Umbilical cord (tissue), 2 donors: Measurements from ENCODE around the gene GFY. TPM values are rescaled to one million over a fixed set of nuclear protein-coding genes. Genes with fewer than 3 reads are reported as not detected.
"Not testable (repeated sequence)": the region's sequence is repeated elsewhere in the genome, so short reads cannot be mapped to it uniquely, and the experiment has no call there.

Experiments used
- DNase-seq: peaks from one replicate; pipeline ENCODE4 v3.0.0-alpha.2; 2015; ENCODE audit warnings: low spot score
- total RNA-seq: library from RNA; depleted of rRNA; stranded (reverse); fragments of >200 nt; gene quantifications from one replicate; pipeline ENCODE4 v1.2.3, GENCODE V29; 2014; ENCODE audit warnings: low replicate concordance; ENCODE audit not compliant: insufficient read depth

GFY gene
- total RNA-seq, 1 donor from 2014 or later: not detected

- peak; percentile 91 for DNase-seq
Measured at GRCh38 chr19:49468746-49469447, 43.7 kb downstream of the GFY start.

GRCh38 chr19:49469828-49470614, 44.8 kb downstream of the GFY start:
- DNase-seq: no peak

- DNase-seq: no peak
Measured at GRCh38 chr19:49470615-49470978, 45.4 kb downstream of the GFY start.

- no peak for DNase-seq
Measured at GRCh38 chr19:49472936-49473335, 47.7 kb downstream of the GFY start.

- not testable (repeated sequence) for DNase-seq
Measured at GRCh38 chr19:49473501-49473867, 48.3 kb downstream of the GFY start.

- peak; percentile 66 for DNase-seq
Measured at GRCh38 chr19:49473868-49474541, 48.8 kb downstream of the GFY start, which contains the start of gene FLT3LG. Gene FLT3LG, plus strand, starts transcription at chr19:49474215. Its CDS starts 425 bp downstream, at chr19:49474640.

GRCh38 chr19:49474542-49474924, 49.3 kb downstream of the GFY start:
- DNase-seq: no peak

GRCh38 chr19:49475191-49475917, 50.2 kb downstream of the GFY start:
- no peak for DNase-seq

GRCh38 chr19:49475995-49476880, 51.0 kb downstream of the GFY start:
- DNase-seq: no peak

Other genes with a start within 250 kb of the GFY start
- 3.6 TPM for gene SLC6A16, start 100.2 kb upstream of the GFY start, total RNA-seq
- 0.96 TPM for gene CD37, start 90.0 kb upstream of the GFY start, total RNA-seq
- gene TEAD2, start 63.0 kb upstream of the GFY start, total RNA-seq: 25.5 TPM
- not detected for gene DKKL1, start 61.5 kb upstream of the GFY start, total RNA-seq
- 1.7 TPM for gene KASH5, start 37.1 kb upstream of the GFY start, total RNA-seq
- gene PTH2, start 1.9 kb upstream of the GFY start, total RNA-seq: not detected
- gene SLC17A7, start 16.1 kb downstream of the GFY start, total RNA-seq: 0.72 TPM
- 61.9 TPM for gene PIH1D1, start 26.4 kb downstream of the GFY start, total RNA-seq
- gene ALDH16A1, start 27.8 kb downstream of the GFY start, total RNA-seq: 18.3 TPM
- gene FLT3LG, start 48.8 kb downstream of the GFY start, total RNA-seq: 1.9 TPM
- 1,894 TPM for gene RPL13A, start 62.2 kb downstream of the GFY start, total RNA-seq
- 4,623 TPM for gene RPS11, start 71.0 kb downstream of the GFY start, total RNA-seq
- 121 TPM for gene FCGRT, start 87.3 kb downstream of the GFY start, total RNA-seq
- gene RCN3, start 102.6 kb downstream of the GFY start, total RNA-seq: 136 TPM
- gene NOSIP, start 155.2 kb downstream of the GFY start, total RNA-seq: 52.0 TPM
- gene PRRG2, start 155.9 kb downstream of the GFY start, total RNA-seq: not detected
- 1.9 TPM for gene PRR12, start 165.8 kb downstream of the GFY start, total RNA-seq
- gene RRAS, start 214.8 kb downstream of the GFY start, total RNA-seq: 43.6 TPM
- 7.9 TPM for gene SCAF1, start 216.8 kb downstream of the GFY start, total RNA-seq
- gene IRF3, start 240.5 kb downstream of the GFY start, total RNA-seq: 102 TPM
- gene BCL2L12, start 240.5 kb downstream of the GFY start, total RNA-seq: 0.96 TPM